Endodermal cell (in vitro differentiated cells): ENCODE measurements around the gene TRAF3IP3. TPM values are rescaled to one million over a fixed set of nuclear protein-coding genes. Genes with fewer than 3 reads are reported as not detected.

Experiments used
- DNase-seq: peaks from one replicate; pipeline ENCODE4 v3.0.0-alpha.2; 2017
- H3K27ac ChIP-seq: 2 replicates; pipeline ENCODE4 v1.5.1; 2013; ENCODE audit warnings: mild to moderate bottlenecking, low read depth, low read length, moderate library complexity
- H3K27me3 ChIP-seq: 2 replicates; pipeline ENCODE4 v1.6.1; 2013; ENCODE audit warnings: mild to moderate bottlenecking, low read length, moderate library complexity; ENCODE audit not compliant: insufficient read depth, control insufficient read depth, poor library complexity, severe bottlenecking
- H3K36me3 ChIP-seq: 2 replicates; pipeline ENCODE4 v1.7.0; 2013; ENCODE audit warnings: mild to moderate bottlenecking, low read length, moderate library complexity; ENCODE audit not compliant: control insufficient read depth, insufficient read depth
- H3K4me1 ChIP-seq: one replicate; pipeline ENCODE4 v1.7.0; 2013; ENCODE audit warnings: low read length; ENCODE audit not compliant: control insufficient read depth, insufficient read depth
- H3K4me3 ChIP-seq: 2 replicates; pipeline ENCODE4 v1.5.1; 2013; ENCODE audit warnings: mild to moderate bottlenecking, low read length, moderate library complexity
- H3K9ac ChIP-seq: 2 replicates; pipeline ENCODE4 v1.6.1; 2013; ENCODE audit warnings: mild to moderate bottlenecking, low read length, moderate library complexity; ENCODE audit not compliant: poor library complexity, severe bottlenecking; ENCODE audit errors: extremely low read depth
- H3K9me3 ChIP-seq: 2 replicates; pipeline ENCODE4 v1.6.1; 2013; ENCODE audit warnings: mild to moderate bottlenecking, low read length, moderate library complexity; ENCODE audit not compliant: control insufficient read depth
- H3K27ac Mint-ChIP-seq: 2 replicates; pipeline ENCODE4 v1.8.0; 2020; ENCODE audit warnings: mixed read lengths
- H3K27me3 Mint-ChIP-seq: 2 replicates; pipeline ENCODE4 v1.8.0; 2021; ENCODE audit warnings: mild to moderate bottlenecking, mixed read lengths; ENCODE audit not compliant: insufficient read depth
- H3K36me3 Mint-ChIP-seq: 2 replicates; pipeline ENCODE4 v1.8.0; 2020; ENCODE audit warnings: low read depth, mixed read lengths
- H3K4me1 Mint-ChIP-seq: 2 replicates; pipeline ENCODE4 v1.8.0; 2020; ENCODE audit warnings: mixed read lengths
- H3K4me3 Mint-ChIP-seq: 2 replicates; pipeline ENCODE4 v1.8.0; 2020; ENCODE audit warnings: mild to moderate bottlenecking, moderate library complexity, mixed read lengths
- H3K9me3 Mint-ChIP-seq: 2 replicates; pipeline ENCODE4 v1.8.0; 2020; ENCODE audit warnings: mild to moderate bottlenecking, mixed read lengths
- CTCF ChIP-seq: fragments of 200-600 bp; sonication (generic); conservative IDR thresholded peaks from 2 replicates; pipeline ENCODE4 v1.5.0; 2021; ENCODE audit warnings: antibody characterized with exemption, mild to moderate bottlenecking
- WGBS, 2 experiments: methylation state at CpG; one replicate each; pipeline versions ENCODE4 v1.1.5 to v1.1.7; 2013; ENCODE audit warnings: missing lambda C conversion rate in 2 of 2, mixed read lengths in 1 of 2; ENCODE audit not compliant: insufficient coverage in 1 of 2, insufficient read length in 1 of 2; 5-methylcytosine and 5-hydroxymethylcytosine counted together
- total RNA-seq, 2 donors: library from RNA; stranded (reverse); fragmentation: NEBNext Ultra II Directional in 1 of 2; extraction: Animal tissue kit (Norgen Biotek cat#: 25700) in 1 of 2; gene quantifications; 2 replicates in 1 of 2; 3 replicates in 1 of 2; pipeline ENCODE4 v1.2.1, GENCODE V29; 2021

Gene TRAF3IP3
- total RNA-seq, 2 donors from 2014 or later, result not detected

- H3K36me3 ChIP-seq, result no peaks in the 10 kb centered on the region
- peaks cover 5% of the 10 kb centered on the region for H3K27me3 ChIP-seq
- H3K27ac Mint-ChIP-seq, result no peak overlapping the region
- H3K9ac ChIP-seq, result no peak overlapping the region
- H3K9me3 Mint-ChIP-seq, result no peaks in the 10 kb centered on the region
- WGBS, 2 experiments, result 91 to 100% methylated on average over 1 of the region's 2 CpGs
- H3K4me1 Mint-ChIP-seq, result peaks cover 14% of the 10 kb centered on the region
- H3K4me1 ChIP-seq, result no peaks in the 10 kb centered on the region
- H3K27me3 Mint-ChIP-seq, result peaks cover 21% of the 10 kb centered on the region
- H3K36me3 Mint-ChIP-seq, result no peaks in the 10 kb centered on the region
- no peak overlapping the region for H3K4me3 Mint-ChIP-seq
- H3K27ac ChIP-seq, result no peak overlapping the region
- no peak overlapping the region for H3K4me3 ChIP-seq
- DNase-seq, result no peak
- H3K9me3 ChIP-seq, result no peaks in the 10 kb centered on the region
- TF ChIP-seq CTCF, result no peak
Observed at GRCh38 chr1:209749205-209749604, 6.6 kb upstream of the TRAF3IP3 start.

- H3K4me3 ChIP-seq, result no peak overlapping the region
- peaks cover 5% of the 10 kb centered on the region for H3K27me3 ChIP-seq
- WGBS, 2 experiments, result 90 to 100% methylated on average over 1 to 4 of the region's 6 CpGs
- Mint-ChIP-seq H3K36me3 (no peaks in the 10 kb centered on the region), H3K9me3 (no peaks in the 10 kb centered on the region), H3K27me3 (peaks cover 18% of the 10 kb centered on the region), H3K4me1 (peaks cover 14% of the 10 kb centered on the region), H3K27ac (no peak overlapping the region), H3K4me3 (no peak overlapping the region)
- no peaks in the 10 kb centered on the region for H3K4me1 ChIP-seq
- no peak overlapping the region for H3K9ac ChIP-seq
- H3K9me3 ChIP-seq, result no peaks in the 10 kb centered on the region
- H3K36me3 ChIP-seq, result no peaks in the 10 kb centered on the region
- H3K27ac ChIP-seq, result no peak overlapping the region
- TF ChIP-seq CTCF, result no peak
- DNase-seq, result no peak
Observed at GRCh38 chr1:209749670-209750323, 6.1 kb upstream of the TRAF3IP3 start.

- H3K4me1 ChIP-seq, result no peaks in the 10 kb centered on the region
Observed at GRCh38 chr1:209751627-209752231, 4.1 kb upstream of the TRAF3IP3 start.

More at GRCh38 chr1:209751627-209752231, 4.1 kb upstream of the TRAF3IP3 start:
- no peaks in the 10 kb centered on the region for H3K9me3 Mint-ChIP-seq
- H3K36me3 Mint-ChIP-seq, result no peaks in the 10 kb centered on the region
- TF ChIP-seq CTCF, result no peak
- Histone ChIP-seq H3K4me3 (no peak overlapping the region), H3K9me3 (no peaks in the 10 kb centered on the region), H3K27me3 (peaks cover 8% of the 10 kb centered on the region), H3K27ac (no peak overlapping the region), H3K36me3 (no peaks in the 10 kb centered on the region), H3K9ac (no peak overlapping the region)
- peaks cover 23% of the 10 kb centered on the region for H3K27me3 Mint-ChIP-seq
- DNase-seq, result no peak
- H3K4me1 Mint-ChIP-seq, result peaks cover 7% of the 10 kb centered on the region
- H3K4me3 Mint-ChIP-seq, result no peak overlapping the region
- 86 to 88% methylated on average over 3 to 5 of the region's 5 CpGs for WGBS, 2 experiments
- H3K27ac Mint-ChIP-seq, result no peak overlapping the region
